Measurements from ENCODE around the gene ABLIM3.

GRCh38 chr5:149172709-149173505 lies 31.6 kb downstream of the ABLIM3 start:
- TF ChIP-seq CTCF (conservative IDR thresholded peaks at IDR 0.05; ENCODE audit: low read depth in 2 of 2) (no peak), NANOG (IDR thresholded peaks at IDR 0.05; ENCODE audit: borderline replicate concordance) (no peak), JUNB (IDR thresholded peaks at IDR 0.05; ENCODE audit: unreplicated experiment) (no peak), POLR2AphosphoS5 (IDR thresholded peaks at IDR 0.05; ENCODE audit: low read depth) (no peak), EZH2 (IDR thresholded peaks at IDR 0.05; ENCODE audit: low read depth, unreplicated experiment) (no peak), CREB1 (CRISPR knock-in tag; IDR thresholded peaks at IDR 0.05; ENCODE audit: low read depth) (no peak), EZH2phosphoT487 (IDR thresholded peaks at IDR 0.05; ENCODE audit: unreplicated experiment) (no peak), ETS1 (IDR thresholded peaks at IDR 0.05) (no peak)

Measured in GM23338 (cell line).